ENCODE measurements around the gene GPHN.

The GPHN gene

DNA sequence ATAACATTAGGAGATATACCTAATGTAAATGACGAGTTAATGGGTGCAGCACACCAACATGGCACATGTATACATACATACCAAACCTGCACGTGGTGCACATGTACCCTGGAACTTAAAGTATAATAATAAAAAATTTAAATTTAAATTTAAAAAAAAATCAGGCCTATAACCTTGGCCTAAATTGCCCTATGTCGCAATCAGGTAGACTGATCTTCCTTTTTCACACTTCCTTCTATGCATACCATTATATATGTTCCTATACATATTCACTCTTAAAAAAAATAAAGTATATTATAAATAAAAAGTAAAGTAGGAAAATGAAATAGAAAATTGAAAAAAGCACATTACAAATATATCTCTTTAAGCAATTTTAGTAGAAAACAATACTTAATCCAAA, 563.6 kb downstream of the GPHN start:
- no peak for DNase-seq

DNA sequence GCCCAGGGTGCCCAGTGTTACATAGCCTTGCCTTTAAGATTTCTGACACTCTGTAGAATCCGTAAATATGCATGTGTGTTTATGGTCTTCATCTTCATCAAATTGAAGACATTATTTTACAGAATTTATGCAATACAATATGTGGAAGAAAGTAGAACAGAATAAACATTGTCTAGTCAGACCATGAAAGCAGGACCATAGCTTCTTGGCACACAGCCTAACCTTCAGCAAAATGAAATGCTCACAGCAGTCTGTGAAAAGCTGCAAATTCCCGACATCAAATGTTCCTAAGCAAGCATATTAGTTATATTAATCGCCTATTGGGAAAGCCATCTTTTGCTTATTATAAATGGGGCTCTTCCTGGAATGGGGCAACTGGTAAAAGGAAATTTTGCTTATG, 570.0 kb downstream of the GPHN start:
- DNase-seq = no peak

DNA sequence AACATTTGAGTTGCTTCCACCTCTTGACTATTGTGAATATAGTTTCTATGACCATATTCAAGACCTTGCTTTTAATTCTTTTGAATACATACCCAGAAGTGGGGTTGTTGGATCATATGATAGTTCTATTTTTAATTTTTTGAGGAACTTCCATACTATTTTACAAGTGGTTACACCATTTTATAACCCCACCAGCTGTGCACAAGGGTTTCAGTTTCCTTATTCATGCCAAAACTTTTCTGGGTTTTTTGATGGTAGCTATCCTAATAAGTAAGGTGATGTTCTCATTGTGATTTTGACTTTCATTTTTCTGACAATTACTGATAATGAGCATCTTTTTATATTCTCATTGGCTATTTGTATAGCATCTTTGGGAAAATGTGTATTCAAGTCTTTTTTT, 571.9 kb downstream of the GPHN start:
- DNase-seq = no peak

GRCh38 chr14:67108230-67108629, 600.3 kb downstream of the GPHN start:
- DNase-seq = no peak

- no peak for DNase-seq
Observed at GRCh38 chr14:67111022-67111421, 603.1 kb downstream of the GPHN start.

DNA sequence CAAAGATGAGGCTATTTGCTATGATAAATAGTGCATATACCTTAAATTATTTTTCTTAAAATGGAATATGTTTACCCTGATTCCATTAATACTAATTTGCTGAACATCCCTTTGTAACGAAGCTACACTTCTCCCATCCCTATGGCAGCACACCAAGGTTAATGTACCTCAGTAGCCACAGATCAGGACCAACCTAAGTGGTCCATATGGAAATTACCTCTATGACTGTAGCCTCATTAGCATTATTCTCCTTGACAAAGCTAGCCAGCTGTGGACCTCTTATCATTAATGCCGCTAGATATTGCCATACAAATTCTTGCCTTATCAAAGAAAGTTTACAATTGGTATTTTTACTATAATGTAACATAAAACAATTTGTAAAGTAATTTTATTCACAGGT, 604.4 kb downstream of the GPHN start:
- DNase-seq = no peak

- DNase-seq = no peak
Observed at GRCh38 chr14:67127174-67127573, 619.2 kb downstream of the GPHN start.

DNA sequence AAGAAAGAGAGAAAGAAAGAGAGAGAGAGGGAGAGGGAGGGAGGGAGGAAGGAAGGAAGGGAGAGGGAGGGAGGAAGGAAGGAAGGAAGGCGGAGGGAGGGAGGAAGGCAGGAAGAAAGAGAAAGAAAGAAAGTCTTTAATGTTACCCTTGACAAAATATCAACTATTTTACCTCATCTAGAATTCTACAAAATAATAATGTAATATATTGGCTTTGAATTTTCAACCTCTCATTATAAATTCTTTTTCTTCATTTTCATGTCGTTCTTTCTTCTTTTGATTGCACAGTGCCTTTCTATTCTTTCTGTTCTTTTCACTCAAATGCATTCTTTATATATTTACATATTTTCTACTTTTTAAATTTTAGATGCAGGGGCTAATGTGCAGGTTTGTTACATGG, 621.8 kb downstream of the GPHN start:
- DNase-seq = no peak

DNA sequence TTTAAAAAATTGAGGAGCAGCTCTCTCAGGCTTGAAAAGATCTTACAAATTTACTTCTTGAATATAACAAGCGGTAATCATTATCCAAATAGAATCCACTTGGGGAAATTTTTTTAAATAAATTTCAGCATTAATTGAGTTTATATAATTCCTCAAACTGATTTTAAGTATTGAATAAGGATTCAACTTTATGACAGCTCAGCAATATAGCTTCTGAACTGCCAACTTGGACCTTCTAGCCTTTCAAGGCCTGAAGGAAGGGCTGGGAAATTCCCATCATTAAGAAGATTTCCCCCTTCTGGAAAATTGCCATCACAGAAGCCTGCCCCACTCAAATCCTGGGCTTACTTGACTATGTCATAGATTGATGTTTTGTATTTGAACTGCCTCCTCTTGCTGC, 623.7 kb downstream of the GPHN start:
- no peak for DNase-seq

- DNase-seq = no peak
Observed at GRCh38 chr14:67133144-67133543, 625.2 kb downstream of the GPHN start.

DNA sequence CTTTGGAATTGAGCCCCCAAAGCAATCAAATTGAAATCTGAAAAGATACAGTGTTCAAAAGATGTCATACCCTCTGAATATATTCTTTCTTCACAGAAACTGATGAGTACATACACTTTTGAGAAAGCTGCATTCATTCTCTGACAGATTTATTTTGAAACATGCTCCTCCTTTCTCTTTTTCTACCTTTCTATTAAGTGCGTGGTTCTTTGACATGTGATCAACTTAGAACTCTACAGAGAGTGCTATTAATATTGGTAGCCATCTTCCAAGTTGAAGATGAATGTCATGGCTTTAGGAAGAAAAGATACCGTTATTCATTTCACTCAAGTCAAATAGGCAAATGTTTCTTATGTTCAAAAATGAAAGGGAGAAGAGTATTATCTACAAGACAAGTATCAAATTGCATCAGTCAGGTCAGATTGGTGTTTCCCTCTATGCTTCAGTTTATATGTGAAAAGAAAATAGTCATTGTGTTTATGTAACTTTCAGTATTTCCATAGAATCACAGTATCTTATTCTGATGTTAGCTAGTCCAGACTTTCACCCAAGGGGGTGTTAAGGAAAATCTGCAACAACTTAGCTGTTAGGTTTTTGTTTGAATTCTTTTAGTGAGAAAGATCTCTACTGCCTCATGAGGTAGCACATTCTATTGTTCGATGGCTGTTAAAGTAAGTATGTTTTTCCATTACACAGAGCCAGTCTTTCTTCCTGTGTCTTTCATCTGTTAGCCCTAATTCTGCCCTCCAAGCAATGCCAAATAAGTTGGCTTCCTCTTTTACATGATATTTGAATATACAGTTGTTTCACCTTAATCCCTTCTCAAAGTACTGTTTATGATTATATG, 625.9 kb downstream of the GPHN start:
- no peak for DNase-seq

DNA sequence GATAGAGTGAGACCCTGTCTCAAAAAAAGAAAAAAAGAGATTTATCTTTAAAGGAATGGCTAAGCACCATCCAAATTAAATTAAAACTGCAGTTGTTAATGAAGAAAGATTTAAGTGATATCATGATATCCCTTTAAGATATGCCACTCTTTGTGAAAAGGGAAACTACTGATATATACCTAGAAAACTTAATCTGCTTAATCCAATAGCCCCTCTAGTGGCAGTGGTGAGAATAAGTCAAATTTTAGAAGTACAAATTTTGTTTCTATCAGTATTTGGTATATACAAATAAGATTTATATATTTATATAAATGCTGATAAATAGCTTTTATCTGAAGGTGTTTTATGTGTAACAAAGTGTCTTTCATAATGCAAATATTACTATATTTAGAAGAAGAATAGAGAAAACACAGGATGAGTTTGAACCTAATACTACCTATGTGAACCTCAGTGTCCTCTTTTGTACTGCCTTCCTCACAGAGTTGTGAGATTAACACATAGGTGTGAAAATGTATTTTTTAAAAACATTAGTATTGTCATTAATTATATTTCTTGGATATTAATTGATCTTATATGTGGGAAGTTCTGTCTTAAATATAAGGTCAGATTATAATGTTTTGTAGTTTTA, 629.9 kb downstream of the GPHN start:
- DNase-seq = no peak

GRCh38 chr14:67140556-67140955, 632.6 kb downstream of the GPHN start:
- no peak for DNase-seq

GRCh38 chr14:67141146-67141900, 633.4 kb downstream of the GPHN start:
- no peak for DNase-seq

- DNase-seq = no peak
Observed at GRCh38 chr14:67151082-67151666, 643.2 kb downstream of the GPHN start.

- DNase-seq = no peak
Observed at GRCh38 chr14:67158566-67158965, 650.6 kb downstream of the GPHN start.

DNA sequence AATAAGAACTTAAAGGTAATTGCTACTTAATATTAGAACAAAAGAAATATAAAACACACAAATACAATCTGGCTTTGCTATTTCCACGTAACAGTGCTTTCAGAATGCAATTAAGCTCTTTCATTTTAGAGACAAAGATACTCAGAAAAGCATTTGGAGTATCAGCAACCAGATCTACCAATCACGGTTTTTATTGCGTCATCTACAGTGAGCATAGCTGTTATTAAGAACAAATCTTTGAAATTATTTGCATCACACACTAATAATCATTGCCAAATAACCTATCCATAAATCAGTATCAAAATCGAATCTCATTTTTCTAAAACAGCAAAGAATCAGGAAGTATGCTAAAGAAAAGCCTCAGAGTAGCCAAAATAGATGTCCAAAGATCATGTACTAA, 654.4 kb downstream of the GPHN start:
- no peak for DNase-seq

GRCh38 chr14:67166450-67166853, 658.5 kb downstream of the GPHN start:
- no peak for DNase-seq

DNA sequence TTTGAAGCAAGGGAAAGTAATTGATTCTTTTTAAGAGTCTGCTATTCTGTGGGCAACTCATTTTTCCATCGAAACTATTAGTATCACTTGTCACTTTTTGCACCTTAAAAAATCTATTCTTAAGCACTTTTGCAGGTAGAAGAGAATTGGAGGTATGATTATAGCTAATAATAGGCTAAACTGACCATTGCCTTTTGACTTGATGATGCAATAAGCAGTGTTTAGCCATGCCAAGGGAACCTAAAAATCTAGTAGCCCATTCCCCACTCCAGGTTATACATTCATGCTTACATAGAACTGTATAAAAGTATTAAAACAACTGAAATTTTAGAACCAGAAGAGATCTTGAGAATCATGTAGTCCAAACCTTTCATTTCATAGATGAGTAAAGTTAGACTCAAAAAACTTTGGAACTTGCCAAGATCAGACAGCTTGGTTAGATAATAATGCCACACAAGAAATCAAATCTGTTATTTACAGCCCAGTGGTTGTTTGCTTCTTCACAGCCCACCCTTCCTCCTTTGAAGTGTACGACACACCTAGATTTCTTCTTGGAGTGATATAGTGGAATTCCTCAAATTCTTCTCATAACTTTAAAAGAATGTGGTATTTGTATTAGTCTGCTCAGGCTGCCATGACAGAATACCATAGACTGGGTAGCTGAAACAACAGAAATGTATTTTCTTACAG, 659.6 kb downstream of the GPHN start:
- DNase-seq = no peak

- no peak for DNase-seq
Observed at GRCh38 chr14:67168110-67168441, 660.1 kb downstream of the GPHN start.

DNA sequence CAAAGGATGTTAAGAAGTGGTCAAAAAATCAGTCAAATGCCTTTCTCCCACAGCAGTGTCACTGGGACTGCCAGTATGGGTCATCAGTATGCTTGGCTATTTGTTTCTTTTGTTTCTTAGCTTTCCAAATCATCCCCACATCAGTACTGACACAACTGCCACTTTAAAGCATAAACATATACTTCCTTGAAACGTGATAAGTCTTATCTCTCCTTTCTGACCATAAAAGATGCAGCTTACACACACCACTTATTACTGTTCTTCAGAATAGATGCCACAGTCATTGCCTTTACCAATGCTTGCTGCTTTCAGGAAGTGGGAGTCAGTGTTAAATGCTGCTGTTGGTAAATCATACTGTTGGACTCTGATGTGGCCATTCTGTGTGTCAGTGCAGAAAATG, 662.7 kb downstream of the GPHN start:
- DNase-seq = no peak

GRCh38 chr14:67172056-67172455, 664.1 kb downstream of the GPHN start:
- DNase-seq = no peak

- no peak for DNase-seq
Observed at GRCh38 chr14:67172520-67172919, 664.6 kb downstream of the GPHN start.
